ENCODE measurements around the gene HRAS.

- TF ChIP-seq SUZ12 (IDR thresholded peaks at IDR 0.05; ENCODE audit: extremely low read depth, insufficient read depth, insufficient read length) (no peak), YY1 (IDR thresholded peaks at IDR 0.05; ENCODE audit: insufficient read depth, insufficient read length) (no peak), ZNF274 (IDR thresholded peaks at IDR 0.05; ENCODE audit: low read depth, low read length) (no peak)
These were observed 32.8 kb downstream of the HRAS start for GRCh38 chr11:502288-503178.
